GM13977 (cell line): Measurements from ENCODE around the gene CFAP46.

Experiments
- DNase-seq: peaks from one replicate; pipeline ENCODE4 v3.0.0; 2012; ENCODE audit warnings: low spot score
- in situ Hi-C: fragments of 300-500 bp; cut with MboI; formaldehyde crosslinking; loops from one replicate; pipeline ENCODE4 v1.12.0; 2022; ENCODE audit warnings: low sequenced_read_pairs, low pct_unique_long_range_greater_than_20kb, mixed read lengths, inconsistent platforms; ENCODE audit not compliant: unreplicated experiment
- TF ChIP-seq, protein P1 (sequence below): IDR thresholded peaks from 2 replicates; pipeline ENCODE4 v1.5.1; 2012; ENCODE audit warnings: mild to moderate bottlenecking, control low read depth; ENCODE audit not compliant: insufficient read depth; ENCODE audit errors: extremely low read depth, missing control alignments

Gene CFAP46

DNA sequence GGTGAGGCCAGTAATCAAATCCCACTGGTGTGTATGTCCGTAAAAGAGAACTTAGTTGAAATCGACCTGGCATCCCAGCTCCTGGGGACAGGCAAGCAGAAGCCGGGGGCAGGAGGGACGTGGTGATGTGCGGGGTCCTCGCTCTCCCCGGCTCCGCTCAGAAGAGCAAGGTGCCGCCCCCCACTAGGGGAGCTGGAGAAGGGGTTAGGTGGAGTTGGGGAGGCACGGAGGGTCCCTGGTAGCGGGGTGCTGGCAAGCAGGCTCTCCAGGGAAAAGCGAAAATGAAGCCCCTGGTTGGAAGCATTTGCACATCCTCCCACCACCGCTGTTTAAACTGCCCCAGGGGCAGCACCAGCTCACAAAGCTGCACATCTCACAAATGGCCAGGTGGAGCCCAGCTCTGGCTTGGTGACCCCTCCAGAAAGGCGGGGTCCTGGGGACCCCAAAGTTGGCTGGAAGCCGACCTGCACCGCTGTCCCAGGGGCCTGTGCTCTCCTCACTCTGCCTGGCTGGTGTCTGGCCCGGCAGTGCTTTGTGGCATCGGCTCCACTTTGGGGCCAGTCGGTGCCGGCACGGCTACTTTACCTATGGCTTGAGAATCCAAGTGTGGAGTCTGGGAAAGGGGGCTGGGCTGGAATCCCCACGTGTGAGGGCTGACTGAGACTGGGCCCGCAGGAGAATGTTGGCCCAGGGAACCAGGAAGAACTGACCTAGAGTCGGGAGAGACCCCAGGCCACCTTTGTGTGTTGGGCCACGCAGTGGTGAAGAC lies 2.9 kb upstream of the CFAP46 start:
- in situ Hi-C loops: no loop called here
- no peak for DNase-seq
- TF ChIP-seq, protein P1, sequence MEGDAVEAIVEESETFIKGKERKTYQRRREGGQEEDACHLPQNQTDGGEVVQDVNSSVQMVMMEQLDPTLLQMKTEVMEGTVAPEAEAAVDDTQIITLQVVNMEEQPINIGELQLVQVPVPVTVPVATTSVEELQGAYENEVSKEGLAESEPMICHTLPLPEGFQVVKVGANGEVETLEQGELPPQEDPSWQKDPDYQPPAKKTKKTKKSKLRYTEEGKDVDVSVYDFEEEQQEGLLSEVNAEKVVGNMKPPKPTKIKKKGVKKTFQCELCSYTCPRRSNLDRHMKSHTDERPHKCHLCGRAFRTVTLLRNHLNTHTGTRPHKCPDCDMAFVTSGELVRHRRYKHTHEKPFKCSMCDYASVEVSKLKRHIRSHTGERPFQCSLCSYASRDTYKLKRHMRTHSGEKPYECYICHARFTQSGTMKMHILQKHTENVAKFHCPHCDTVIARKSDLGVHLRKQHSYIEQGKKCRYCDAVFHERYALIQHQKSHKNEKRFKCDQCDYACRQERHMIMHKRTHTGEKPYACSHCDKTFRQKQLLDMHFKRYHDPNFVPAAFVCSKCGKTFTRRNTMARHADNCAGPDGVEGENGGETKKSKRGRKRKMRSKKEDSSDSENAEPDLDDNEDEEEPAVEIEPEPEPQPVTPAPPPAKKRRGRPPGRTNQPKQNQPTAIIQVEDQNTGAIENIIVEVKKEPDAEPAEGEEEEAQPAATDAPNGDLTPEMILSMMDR: no peak

DNA sequence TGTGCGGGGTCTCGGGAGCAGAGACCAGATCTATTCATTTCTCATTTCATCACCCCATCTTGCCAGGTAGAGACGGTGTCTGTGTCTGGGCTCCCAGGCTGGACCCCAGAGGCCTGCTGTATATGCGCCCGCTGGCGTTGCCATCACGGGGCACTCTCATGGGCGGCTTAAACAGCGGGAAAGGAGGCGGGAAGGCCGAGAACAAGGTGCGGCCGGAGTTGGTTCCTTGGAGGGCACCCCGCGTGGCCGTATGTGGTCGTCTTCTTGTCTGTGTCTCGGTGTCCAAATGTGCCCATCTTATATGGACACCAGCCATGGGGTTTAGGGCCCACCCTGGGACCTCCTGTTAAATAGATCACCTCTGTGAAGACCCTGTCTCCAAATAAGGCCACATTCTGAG lies 2.1 kb upstream of the CFAP46 start:
- TF ChIP-seq, protein P1: no peak
- no peak for DNase-seq
- in situ Hi-C loops: no loop called here

DNA sequence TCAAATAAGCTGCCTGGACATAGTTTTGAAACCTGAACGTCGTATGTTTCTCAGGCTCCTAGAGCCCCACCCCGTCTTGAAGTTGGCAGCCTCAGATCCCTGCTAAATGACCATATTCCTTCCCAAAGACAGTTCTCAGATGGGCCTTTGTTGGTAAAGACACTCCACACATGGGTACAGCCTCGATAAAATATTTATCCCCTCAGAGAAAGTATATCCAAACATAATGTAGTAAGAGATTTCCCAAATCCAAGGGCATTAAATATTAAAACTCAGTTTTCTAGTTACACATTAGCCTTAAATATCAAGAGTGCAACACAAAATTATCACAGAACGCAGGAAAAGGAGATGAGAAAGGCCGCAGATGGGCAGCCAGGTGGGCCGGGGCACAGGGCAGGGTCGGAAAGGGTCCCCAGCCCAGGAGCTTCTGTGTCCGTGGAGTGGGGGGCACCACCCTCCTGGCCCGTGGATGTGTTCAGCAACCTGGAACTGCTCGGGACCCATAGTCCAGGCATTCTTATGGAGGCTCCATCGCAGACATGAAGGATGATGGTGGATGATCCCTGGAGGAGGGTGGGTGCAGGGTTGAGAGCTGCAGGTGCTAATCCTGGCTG lies 1.5 kb upstream of the CFAP46 start:
- TF ChIP-seq, protein P1: no peak
- peak; percentile 27 for DNase-seq
- in situ Hi-C loops: no loop called here

DNA sequence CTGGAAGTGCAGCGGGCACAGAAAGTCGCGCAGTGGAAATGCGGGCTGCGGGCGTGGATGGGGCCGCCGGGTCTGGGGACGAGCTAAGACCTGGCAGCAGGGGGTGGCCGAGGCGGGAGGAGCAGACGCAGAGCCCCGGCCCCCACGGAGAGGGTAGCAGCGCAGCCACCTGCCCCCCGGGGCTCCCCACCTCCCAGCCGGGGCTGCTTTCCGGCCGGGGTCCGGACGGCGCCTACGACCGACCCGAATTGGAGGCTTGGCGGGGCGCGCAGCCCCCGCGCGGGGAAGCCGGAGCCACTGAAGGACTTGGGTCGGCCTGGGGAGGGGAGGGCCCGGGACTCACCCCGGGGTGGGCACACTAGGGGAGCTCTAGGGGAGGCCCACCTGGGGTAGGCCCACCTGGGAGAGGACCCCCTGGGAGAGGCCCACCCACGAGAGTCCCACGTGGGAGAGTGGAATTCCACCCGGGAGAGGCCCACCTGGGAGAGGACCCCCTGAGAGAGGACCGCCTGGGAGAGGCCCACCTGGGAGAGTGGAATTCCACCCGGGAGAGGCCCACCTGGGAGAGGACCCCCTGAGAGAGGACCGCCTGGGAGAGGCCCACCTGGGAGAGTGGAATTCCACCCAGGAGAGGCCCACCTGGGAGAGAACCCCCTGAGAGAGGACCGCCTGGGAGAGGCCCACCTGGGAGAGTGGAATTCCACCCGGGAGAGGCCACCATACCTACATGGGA lies 854 bp upstream of the CFAP46 start:
- TF ChIP-seq, protein P1: no peak
- peak; percentile 29 for DNase-seq
- in situ Hi-C loops: no loop called here

DNA sequence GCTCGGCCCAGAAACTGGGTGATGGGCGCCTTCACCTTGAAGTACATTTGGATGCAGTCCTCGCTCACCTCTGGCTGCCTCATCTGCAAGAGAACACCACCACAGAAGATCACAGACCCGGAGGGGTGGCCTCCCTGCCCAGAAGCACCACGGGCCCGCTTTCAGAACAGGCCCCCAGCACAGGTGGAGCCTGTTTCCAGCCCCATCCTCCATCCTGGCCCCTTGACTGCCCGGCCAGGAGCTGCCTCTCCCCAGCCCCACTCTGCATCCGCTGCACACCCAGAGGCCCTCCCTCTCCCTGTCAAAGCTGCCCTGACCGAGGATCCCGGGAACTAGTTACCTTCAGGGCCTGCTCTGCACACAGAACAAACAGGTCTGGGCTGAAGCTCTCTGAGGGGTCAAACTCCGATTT lies 724 bp downstream of the CFAP46 start:
- TF ChIP-seq, protein P1: no peak
- DNase-seq: no peak
- in situ Hi-C loops: no loop called here

DNA sequence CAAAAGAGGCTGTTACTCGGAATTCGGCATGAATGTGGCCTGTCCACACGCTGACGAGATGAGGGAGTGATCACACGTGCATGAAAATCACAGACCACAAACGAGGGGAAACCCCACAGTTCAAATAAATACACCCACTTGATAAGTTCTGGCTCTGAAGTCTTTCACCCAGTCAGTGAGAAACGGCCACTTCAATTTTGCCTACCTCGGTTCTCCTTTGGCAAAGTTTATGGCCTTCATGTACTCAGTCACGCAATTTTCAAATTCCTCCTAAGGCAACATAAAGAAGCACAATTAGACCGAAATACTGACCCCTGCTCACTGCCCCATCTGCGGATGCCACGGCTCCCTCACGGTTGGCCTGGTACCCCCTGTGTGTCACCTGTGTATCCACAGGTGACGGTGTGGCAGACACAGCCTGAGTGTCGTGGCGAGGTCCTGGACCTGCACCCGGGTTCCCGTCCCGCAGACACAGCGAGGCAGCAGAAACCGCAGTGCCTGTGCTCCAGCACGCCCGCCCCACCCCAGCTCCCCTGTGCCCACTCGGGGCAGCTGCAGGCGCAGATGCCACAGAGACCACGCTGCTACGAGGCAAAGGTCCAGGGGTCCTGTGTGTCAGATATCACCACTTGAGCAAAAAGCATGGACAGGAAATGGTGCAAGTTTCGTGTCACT lies 1.4 kb downstream of the CFAP46 start:
- DNase-seq: no peak
- TF ChIP-seq, protein P1: no peak
- in situ Hi-C loops: no loop called here
